NCI-H146 treated with DMSO at 0.1 percent for 48 hours (cell line): ENCODE measurements around the gene MASP2.
A peak's percentile ranks its signal among the peaks of the same experiment; 100 is the strongest.
"Not testable (repeated sequence)": the region's sequence is repeated elsewhere in the genome, so short reads cannot be mapped to it uniquely, and the experiment has no call there.

Experiments used
- DNase-seq: peaks from one replicate; lab custom pipeline; 2025; ENCODE audit not compliant: unreplicated experiment; lab: John Stamatoyannopoulos, UW

Gene MASP2

DNA sequence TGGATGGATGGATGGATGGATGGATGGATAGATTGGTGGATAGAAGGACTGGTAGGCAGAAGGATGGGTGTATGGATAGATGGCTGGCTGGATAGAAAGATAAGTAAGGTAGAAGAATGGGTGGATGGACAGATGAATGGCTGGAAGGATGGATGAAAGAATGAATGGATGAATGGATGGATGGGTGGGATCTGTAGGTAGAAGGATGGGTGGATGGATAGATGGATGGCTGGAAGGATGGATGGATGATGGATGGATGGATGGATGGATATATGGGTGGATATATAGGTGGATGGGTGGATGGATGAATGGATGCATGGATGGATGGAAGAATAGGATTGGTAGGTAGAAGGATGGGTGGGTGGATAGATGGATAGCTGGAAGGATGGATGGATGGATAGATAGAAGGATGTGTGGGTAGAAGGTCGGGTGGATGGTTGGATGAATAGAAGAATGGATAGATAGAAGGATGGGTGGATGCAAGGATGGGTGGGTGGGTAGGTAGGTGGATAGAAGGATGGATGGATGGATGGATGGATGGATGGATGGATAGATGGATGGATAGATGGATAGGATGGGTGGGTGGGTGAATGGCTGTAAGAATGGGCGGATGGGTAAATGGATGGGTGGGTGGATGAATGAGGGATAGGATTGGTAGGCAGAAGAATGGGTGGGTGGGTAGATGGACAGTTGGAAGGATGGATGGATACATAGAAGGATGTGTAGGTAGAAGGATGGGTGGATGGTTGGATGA lies 7.5 kb downstream of the MASP2 start:
- no peak for DNase-seq

DNA sequence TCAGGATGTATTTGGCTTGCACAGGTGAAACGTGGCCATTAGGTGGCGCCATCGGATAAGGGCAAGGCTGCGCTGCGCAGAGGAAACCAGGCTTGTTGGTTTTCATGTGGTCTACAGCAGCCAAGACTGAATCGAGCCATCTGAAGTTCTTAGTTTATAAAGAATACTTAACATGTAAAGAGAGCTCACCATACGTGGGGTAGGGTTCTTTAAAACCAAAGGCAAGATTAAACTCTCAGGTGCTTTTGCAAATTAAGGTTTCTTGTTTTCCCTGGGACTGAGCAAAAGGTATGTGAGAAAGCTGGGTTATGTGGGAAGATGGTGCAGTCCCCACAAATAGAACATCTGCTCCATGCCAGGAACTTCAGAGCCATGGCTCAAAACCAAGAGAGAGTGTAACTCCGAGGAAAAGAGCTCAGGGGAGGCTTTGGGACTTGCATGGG lies 9.3 kb downstream of the MASP2 start:
- DNase-seq = peak; percentile 63

DNA sequence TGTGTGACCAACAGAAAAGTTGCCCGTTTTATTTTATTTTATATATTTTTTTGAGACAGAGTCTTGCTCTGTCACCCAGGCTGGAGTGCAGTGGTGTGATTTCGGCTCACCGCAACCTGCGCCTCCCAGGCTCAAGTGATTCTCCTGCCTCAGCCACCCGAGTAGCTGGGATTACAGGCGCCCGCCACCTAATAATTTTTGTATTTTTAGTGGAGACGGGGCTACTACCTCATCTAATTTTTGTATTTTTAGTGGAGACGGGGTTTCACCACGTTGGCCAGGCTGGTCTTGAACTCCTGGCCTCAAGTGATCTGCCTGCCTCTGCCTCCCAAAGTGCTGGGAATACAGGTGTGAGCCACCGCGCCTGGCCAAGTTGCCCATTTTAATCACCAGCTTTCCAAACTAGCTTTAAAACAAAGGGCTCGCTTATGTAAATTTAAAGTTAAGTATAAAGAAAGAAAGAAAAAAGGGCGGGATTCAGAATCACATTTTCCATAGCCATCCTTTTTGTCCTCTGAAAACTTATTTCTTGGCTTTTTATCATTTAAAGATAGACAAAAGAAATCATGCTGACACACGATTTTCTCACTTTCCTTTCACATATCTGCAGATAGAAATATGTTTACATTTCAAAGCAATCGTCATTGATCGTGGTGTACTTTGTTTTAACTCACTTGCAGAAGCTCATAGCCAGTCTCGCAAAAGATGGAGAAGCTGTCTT lies 9.9 kb downstream of the MASP2 start:
- not testable (repeated sequence) for DNase-seq

DNA sequence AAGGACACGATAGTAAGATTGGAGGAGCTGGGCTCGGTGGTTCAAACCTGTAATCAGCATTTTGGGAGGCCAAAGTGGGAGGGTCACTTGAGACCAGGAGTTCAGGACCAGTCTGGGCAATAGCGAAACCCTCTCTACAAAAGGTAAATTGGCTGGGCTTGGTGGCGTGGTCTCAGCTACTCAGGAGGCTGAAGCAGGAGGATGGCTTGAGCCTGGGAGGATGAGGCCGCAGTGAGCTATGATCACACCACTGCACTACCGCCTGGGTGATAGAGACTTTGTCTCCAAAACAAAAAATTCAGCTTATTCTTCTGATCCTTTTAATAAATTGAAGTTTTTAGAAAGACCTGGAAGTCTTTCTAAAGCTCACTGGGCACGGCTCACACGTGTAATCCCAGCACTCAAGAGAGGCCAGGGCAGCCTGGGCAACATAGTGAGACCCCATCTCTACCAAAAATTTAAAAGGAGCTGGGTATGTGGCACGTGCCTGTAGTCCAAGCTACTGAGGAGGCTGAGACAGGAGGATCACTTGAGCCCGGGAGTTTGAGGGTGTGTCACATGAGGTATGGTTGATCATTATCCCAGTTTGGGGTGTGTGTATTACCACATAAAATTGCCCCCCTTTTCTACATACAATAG lies 15.3 kb downstream of the MASP2 start:
- DNase-seq = no peak

DNA sequence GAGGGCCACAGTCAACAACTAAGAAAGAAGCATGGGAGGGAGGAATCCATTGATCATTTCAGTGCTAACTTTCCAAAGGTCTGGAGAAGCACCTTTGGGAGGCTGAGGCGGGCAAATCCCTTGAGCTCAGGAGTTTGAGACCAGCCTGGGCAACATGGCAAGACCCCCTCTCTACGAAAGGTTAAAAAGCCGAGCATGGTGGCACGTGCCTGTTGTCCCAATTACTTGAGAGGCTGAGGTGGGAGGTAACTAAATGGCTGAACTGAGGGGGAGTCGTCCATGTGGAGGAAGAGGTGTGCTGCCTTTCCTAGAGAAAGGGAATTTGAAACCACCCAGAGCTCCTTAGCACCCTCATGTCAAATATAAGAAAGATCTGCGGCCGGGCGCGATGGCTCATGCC lies 16.2 kb downstream of the MASP2 start:
- DNase-seq = no peak

DNA sequence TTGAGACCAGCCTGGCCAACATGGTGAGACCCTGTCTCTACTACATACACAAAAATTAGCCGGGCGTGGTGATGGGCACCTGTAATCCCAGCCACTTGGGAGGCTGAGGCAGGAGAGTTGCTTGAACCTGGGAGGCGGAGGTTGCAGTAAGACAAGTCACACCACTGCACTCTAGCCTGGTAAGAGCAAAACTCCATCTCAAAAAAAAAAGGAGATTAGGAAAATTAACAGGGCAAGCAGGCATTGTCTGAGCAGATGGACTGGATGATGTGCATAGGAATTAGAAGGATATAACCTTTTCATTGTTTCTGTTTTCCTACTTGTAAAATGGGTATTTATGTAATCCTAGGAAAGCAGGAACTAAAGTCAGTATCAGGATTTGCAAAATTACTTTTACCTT lies 19.0 kb downstream of the MASP2 start:
- DNase-seq = no peak

DNA sequence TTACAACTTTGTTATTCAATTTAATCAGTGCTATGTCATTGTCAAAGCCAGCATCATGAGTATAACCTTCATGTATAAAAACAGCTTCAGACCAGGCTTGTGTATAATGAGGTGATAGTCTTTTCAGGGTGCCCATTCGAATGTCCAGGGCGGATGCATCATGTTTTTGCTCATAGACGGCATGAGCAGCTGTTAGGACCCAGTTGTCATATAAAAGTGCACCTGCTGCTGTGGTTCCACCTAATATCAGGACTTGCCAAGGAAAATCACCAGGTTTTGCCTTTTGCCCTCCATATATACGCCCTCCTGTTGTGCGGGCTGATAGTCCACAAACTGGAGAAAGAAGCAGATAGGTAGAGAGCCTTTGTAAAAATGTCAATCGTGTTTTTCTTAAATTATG lies 19.7 kb downstream of the MASP2 start:
- DNase-seq = no peak

DNA sequence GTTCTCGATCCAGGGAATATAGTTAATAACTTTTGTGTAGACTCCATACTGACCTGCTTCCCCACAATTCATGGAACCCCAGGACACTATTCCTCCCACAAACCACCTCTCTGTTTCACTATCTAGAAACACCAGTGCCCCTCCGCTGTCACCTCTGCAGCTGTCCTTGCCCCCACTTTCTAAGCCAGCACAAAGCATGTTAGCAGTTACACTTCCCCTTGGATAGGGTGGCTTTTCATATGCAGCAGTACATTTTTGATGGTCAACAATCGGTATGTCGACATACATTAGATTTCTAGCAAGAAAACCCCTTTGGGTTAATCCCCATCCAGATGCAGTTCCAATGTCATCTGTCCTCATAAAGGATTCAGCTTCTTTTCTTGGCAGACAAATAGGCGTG lies 20.1 kb downstream of the MASP2 start:
- no peak for DNase-seq

DNA sequence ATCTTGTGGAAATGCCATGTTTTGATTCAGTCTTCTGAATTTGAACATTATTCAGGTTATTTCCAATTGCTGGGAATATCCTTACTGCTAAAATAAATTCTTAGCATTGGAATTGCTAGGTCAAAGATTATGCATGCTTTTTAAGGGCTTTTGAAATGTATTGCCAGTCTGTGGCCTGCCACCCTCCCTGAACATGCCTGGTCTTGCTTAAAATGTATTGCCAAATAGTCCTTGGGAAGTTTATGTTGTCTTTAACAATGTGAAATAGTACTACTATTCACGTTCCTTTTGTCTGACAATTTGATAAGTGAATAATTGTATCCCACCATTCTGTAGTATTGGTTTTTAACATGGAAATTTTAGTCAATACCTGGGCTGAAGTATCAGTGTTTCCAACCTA lies 21.0 kb downstream of the MASP2 start:
- no peak for DNase-seq

DNA sequence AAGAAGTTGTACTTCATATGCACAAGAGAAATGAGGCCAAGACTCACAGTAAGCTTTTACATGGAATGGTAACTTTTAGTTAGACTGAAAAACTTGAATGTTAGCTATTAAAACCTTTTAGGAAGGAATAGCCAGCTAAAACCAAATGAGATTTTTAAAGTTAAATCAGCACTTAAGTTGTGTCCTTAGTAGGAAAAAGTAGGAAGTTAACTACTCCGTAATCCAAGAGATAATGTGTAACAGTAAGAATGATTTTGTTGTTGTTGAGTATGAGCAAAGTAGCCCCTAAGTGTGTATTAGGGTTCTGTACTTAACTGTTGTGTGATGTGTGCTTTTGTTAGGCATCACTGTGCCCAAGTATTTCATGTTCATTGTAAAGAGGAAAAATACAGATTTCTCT lies 21.4 kb downstream of the MASP2 start:
- no peak for DNase-seq

DNA sequence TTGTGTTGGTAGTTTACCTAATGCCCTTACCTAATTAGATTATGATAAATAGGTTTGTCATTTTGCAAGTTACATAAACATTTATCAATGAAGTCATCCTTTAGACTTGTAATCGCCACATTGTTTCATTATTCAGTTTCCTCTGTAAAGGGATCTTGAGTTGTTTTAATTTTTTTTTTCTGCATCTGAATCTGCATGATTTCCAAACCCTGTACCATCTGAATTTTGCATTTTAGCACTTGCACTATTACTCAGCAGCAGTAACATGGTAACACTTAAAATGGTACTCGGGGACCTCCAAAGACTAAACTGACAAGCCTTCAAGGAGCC lies 22.2 kb downstream of the MASP2 start:
- no peak for DNase-seq

DNA sequence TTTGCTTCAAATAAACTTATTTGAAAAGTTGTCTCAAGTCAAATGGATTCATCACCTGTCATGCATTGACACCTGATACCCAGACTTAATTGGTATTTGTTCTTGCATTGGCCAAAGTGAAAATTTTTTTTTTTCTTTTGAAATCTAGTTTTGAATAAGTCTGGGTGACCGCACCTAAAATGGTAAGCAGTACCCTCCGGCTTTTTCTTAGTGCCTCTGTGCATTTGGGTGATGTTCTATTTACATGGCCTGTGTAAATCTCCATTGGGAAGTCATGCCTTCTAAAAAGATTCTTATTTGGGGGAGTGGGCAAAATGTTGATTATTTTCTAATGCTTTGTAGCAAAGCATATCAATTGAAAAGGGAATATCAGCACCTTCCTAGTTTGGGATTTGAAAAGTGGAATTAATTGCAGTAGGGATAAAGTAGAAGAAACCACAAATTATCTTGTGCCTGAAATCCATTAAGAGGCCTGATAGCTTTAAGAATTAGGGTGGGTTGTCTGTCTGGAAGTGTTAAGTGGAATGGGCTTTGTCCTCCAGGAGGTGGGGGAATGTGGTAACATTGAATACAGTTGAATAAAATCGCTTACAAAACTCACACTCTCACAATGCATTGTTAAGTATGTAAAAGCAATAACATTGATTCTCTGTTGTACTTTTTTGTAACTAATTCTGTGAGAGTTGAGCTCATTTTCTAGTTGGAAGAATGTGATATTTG lies 22.7 kb downstream of the MASP2 start:
- DNase-seq = no peak

DNA sequence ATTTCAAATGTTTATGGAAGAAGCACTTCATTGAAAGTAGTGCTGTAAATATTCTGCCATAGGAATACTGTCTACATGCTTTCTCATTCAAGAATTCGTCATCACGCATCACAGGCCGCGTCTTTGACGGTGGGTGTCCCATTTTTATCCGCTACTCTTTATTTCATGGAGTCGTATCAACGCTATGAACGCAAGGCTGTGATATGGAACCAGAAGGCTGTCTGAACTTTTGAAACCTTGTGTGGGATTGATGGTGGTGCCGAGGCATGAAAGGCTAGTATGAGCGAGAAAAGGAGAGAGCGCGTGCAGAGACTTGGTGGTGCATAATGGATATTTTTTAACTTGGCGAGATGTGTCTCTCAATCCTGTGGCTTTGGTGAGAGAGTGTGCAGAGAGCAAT lies 23.8 kb downstream of the MASP2 start:
- DNase-seq = no peak

DNA sequence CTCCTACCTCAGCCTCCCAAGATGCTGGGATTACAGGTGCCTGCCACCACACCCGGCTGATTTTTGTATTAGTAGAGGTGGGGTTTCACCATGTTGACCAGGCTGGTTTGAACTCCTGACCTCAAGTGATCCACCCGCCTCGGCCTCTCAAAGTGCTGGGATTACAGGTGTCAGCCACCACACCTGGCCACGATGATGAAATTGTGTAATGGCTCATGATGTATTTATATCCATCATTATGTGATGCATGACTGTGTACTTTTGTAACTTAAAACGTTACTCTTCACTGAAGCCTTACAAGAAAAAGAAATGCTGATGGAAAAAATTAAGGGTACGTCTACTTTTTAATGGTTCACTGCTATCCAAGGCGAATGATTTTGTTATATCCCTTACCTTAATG lies 27.1 kb downstream of the MASP2 start:
- no peak for DNase-seq

DNA sequence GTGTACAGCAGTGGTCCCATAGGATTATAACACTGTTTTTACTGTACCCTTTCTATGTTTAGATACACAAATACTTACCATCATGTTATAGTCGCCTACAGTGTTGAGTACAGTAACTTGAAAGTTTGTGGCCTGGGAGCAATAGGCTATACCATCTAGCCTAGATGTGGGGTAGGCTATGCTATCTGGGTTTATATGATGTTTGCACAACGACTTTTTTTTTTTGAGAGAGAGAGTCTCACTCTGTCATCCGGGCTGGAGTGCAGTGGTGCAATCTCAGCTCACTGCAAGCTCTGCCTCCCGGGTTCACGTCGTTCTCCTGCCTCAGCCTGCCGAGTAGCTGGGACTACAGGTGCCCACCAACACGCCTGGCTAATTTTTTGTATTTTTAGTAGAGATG lies 27.7 kb downstream of the MASP2 start:
- DNase-seq = not testable (repeated sequence)

DNA sequence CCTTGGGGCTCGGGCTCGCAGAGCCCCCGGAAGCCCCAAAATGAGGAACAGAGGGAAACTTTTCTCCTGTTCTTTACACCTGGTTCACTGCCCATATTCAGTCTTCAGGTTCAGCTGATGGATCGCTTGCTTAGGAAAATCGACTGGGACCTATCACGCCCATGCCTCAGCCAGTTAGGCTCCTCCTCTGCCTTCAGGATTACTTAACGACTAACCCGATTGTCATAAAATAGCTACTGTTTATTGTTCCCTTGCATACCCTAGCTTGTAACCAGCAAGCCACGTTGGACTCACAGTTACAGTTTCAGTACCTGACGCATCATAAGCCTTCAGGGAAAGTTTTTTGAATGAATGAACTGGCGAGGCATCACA lies 33.9 kb downstream of the MASP2 start:
- DNase-seq = no peak

DNA sequence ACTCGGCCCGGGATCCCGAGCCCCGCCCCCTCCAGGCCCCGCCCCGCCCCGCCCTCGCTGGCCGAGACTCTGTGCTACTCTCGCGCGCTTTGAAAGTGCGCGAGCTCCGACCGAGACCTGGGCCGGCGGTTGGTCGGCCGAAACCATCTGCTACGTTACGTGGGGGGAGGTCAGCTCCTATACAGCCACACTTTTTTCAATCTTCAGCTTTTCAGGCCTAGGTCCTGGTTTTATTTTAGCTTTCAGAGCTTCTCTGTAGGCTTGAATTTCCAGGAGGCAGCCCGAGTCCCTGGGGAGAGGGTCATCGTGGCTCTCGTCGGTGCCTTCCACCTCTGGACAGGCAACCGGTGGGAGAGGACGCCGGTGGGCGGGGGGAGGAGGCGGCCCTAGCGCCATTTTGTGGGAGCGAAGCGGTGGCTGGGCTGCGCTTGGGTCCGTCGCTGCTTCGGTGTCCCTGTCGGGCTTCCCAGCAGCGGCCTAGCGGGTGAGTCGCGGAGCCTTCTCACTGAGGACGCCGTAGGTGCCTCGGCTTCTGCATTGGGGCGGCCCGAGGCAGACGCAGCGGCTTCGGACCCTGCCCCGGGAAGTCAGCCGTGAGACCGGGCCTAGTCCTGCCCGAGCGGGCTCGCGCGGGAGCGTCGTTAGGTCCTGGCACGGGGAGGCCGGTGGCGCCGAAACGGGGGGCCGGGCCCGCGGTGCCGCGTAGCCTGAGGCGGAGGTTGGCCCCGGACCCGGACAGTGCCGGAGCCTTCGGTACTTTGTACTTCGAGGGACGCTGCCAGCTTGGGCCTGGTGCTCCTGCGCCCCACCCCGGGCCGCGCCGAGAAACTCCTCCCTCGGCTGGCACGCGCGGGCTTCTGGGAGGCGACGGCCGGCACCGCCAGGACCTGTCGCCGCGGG lies 34.5 kb downstream of the MASP2 start, which contains the start of gene TARDBP:
Gene TARDBP (plus strand): TSS at position 395 of the 900 bp plus-strand sequence. CDS start 1,074 bp downstream, outside the sequence.
- peak; percentile 49 for DNase-seq

DNA sequence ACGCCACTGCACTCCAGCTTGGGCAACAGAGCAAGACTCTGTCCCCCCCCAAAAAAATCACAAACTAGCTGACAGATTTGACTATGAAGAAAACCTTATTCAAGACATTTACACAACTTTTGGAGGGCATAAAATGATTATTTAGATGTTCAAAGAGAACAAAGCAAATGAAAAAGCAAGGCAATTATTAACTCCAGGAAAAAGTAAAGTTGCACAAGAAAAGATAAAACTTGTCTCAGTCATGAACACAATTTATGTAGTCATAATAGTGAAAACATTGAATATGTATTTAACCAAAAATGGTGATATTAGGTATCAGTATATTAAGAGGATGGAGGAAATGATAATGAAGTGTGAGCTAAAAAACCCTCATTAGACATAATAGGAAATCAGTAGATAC lies 46.5 kb downstream of the MASP2 start:
- DNase-seq = no peak

DNA sequence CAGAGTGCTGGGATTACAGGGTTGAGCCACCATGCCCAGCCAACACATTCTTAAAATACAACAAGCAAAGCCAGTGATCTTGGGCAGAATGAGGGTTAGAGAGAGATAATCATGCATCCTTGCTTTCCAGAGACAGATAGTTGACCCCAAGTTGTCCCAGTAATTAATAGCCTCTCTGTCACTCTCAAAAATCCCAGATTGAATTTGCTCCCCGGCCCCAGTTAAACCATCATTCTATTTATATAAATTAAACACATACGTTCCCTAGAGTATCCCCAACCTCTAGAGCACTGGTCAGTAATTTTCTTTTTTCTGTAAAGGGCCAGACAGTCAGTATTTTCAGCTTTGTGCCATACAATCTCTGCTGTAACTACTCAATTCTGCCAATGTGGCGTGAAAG lies 50.9 kb downstream of the MASP2 start:
- no peak for DNase-seq

DNA sequence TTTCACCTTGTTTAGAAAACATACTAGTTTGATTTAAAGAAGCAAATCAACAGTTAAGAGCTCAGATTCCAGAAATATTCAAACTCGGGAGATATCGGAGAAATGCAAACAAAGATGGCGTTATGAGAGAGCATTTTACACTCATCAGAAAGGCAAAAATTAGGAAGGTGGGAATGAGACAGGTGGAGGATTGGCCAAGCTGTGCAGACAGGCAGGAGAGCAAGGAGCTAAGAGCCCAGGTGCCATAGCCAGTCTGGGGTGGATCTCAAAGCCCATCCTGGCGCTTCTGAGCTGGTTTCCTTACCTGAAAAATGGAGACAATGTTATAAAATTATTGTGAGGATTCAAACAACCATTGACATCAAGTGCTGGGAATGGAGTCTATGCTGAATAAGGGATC lies 54.2 kb downstream of the MASP2 start:
- DNase-seq = no peak

DNA sequence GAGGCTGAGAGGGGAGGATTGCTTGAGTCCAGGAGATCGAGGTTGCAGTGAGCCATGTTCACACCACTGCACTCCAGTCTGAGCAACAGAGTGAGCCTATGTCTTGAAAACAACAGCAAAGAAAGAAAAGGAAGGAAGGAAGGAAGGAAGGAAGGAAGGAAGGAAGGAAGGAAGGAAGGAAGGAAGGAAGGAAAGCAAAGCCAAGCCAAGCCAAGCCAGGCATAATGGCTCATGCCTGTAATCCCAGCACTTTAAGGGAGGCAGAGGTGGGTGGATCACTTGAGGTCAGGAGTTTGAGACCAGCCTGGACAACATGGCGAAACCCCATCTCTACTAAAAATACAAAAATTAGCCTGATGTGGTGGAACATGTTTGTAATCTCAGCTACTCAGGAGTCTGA lies 55.0 kb downstream of the MASP2 start:
- DNase-seq = not testable (repeated sequence)
